HUDEP-2 (cell line): Measurements from ENCODE around the gene WDR33.
"Not testable (repeated sequence)": the region's sequence is repeated elsewhere in the genome, so short reads cannot be mapped to it uniquely, and the experiment has no call there.

Experiments used
- DNase-seq, 76 experiments: peaks; one replicate each; lab custom pipeline; 2025; ENCODE audit not compliant: unreplicated experiment in 76 of 76; lab: John Stamatoyannopoulos, UW

WDR33 gene

DNA sequence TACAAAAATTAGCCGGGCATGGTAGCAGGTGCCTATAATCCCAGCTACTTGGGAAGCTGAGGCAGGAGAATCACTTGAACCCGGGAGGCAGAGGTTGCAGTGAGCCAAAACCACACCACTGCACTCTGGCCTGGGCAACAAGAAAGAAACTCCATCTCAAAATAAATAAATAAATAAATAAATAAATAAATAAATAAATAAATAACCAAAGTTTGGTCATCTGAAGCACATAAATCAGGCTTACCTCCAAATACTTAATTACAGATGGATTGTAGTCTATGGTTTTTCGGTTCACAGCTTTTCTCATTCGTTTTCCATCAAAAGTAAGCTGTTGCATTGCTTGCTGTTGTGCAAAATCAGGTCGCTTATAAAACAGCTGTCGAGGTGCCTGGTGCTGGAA lies 40.4 kb downstream of the WDR33 start:
- DNase-seq, result not testable (repeated sequence)

- no peak for DNase-seq
Observed at GRCh38 chr2:127769587-127769986, 41.4 kb downstream of the WDR33 start.

DNA sequence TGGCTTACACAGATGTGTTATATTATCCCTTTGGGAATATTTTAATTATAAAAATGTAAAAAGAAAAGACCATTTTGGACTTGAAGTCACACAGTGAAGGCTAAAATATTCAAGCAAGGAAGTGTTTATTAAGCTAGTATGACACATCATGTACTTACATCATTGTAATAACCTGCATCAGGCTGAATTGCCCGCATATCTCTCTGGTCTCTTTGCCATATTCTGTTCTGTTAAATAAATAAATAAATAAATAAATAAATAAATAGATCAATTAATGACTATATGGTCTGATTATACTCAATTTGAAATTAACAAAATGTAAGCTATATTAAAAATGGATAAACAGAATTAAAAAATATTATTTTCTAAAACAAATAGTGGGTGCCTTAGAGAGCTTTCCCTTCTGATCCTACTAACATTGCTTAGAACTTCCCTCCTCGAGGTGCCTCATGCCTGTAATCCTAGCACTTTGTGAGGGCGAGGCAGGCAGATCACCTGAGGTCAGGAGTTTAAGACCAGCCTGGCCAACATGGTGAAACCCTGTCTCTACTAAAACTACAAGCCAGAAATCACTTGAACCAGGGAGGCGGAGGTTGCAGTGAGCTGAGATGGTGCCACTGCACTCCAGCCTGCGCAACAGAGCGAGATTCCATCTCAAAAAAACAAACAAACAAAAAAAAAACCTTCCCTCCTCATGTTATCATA lies 42.0 kb downstream of the WDR33 start:
- no peak for DNase-seq

DNA sequence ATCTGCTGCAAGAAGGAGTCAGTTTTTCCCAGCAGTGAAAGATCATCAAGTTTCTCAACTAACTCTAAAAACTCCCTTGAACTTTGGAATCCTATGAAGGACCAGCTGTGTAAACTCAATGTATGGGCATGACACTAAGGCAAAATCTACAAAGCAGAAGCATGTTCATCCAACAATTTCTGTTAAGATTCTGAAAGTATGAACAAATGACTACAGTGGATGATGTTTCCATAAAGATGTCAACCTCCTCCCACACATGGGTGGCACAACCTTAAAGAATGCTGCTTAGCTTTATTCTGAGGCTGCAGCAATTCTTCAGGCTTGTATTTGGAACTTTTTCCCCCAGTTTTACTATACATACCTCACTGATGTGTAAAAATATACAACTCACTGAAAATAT lies 47.2 kb downstream of the WDR33 start:
- DNase-seq, result no peak

- DNase-seq, result no peak
Observed at GRCh38 chr2:127762846-127763245, 48.1 kb downstream of the WDR33 start.

DNA sequence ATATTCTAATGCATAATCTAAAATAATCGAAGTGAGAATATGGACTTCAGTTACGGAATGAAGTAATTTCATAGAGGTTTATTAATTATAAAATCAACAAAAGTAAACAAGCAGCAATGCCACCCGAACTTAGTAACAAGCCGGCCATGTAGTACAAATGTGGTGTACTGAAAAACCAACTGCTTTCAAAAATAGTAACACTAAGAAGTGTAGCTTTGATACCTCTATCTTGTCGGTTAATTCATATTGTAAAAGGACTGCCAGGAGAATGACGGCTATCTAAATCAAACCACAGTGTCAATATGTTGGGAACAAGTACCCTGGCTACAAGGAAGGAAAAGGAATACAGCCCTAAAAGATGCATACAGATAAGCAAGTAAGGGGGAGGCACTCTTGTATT lies 48.5 kb downstream of the WDR33 start:
- no peak for DNase-seq

DNA sequence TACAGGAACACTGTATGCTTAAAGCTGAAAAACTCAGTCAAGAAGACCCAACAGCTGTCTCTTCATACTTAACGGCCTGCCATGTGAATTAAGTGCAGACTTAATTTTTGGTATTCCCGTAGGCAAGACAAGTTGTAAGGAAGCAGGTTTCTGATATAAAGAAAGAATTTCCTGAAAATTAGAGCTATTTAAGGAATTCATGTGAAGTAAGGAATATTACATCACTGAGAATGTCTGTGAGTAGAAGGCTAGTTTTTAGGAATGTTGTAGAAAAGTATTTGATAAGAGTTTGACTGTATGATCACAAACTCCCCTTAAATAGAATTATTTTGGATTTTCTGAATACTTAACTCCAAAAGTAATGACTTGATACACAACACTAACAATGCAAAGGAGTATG lies 51.0 kb downstream of the WDR33 start:
- no peak for DNase-seq

DNA sequence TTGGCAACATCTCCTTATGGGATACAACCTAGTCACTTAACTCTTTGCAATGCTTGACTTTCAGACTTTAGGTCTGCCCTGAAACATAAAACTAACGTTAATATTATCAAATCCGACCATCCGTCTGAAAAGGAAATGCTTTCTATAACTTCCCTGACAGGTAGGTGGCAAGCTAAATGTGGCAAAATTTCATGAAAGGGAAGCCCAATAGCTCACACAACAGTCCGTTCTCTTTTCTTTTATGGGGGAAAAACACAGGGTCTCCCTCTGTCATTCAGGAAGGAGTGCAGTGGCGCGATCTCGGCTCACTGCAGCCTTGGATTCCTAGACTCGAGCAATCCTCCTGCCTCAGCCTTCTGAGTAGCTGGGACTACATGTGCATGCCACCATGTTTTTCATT lies 56.8 kb downstream of the WDR33 start:
- no peak for DNase-seq

DNA sequence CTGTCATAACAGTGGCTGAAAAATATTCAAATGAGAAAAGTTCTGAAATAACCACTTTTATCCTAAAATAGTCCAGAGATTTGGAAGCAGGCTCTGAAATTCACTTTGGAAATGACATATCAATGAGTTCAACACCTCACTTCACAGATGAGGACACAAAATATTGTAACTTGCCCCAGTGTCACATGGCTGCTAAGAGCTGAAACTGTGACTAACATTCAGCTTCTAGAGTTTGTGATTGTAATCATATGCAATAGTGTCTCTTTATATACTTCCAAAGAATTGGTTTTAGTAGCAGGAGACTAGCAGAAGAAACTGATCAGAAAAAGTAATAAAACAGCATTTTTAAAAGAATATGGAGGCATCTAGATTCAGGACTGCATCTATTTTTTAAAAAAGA lies 57.6 kb downstream of the WDR33 start:
- no peak for DNase-seq

- not testable (repeated sequence) for DNase-seq
Observed at GRCh38 chr2:127749537-127749936, 61.4 kb downstream of the WDR33 start.

DNA sequence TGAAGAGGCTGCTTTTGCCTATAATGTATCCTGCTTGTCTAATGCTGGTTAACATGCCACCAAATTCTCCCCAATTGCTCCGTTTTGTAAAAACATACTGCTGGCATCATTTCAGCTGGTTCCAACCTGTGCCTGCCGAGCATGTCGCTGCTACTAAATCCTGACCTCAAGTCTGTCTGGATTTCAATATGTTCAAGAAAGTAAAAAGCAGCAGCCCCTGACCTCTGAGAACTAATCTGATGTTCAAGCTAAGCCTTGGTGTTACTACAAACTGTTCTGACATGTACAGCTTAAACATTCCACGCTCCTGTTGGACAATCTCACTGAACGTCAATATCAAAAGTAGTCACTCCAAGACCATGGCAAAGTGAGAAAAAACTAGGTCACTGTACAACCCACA lies 63.4 kb downstream of the WDR33 start:
- no peak for DNase-seq

- no peak for DNase-seq
Observed at GRCh38 chr2:127743477-127744026, 67.4 kb downstream of the WDR33 start.

GRCh38 chr2:127740665-127741288 lies 70.2 kb downstream of the WDR33 start:
- no peak for DNase-seq

GRCh38 chr2:127739800-127740199 lies 71.2 kb downstream of the WDR33 start:
- no peak for DNase-seq

DNA sequence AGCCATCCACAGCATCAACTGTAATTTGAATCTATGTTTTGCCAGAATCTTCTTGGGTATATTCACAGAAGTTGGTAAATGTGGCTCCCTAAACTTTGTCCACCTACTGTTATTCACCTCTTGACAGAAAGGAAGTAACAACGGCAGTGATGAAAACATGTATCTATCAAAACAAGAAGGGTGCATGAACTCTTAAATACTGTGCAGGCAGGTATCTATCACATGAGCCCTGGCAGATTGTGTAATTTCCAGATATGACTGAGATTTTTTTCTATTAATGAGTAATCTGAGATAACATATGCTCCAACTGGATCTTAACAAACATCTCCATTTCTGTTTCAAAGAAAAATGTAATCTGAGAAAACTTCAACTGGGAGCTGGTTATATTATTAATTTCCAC lies 73.1 kb downstream of the WDR33 start:
- DNase-seq, result no peak

GRCh38 chr2:127735537-127736399 lies 75.2 kb downstream of the WDR33 start:
- DNase-seq, result no peak

DNA sequence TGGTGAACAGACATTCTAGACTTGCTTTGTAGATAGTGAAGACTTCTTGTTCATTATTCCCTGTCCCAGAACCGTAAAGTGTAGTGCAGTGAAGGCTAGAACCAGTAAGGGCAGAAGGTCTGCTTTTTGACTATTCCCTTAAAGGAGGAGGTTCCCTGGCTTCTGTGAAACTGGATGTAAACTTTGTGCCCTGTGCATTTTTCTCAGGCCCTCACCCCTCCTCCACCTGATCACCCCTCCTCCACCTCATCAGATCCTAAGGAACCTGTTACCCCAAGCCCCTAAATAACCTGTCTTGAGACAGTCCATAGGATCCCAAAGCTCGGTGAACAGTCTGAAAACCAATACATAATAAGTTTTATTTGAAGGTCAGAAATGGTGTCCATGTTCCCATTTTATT lies 75.9 kb downstream of the WDR33 start:
- DNase-seq, result no peak

- no peak for DNase-seq
Observed at GRCh38 chr2:127733816-127734537, 77.0 kb downstream of the WDR33 start.

DNA sequence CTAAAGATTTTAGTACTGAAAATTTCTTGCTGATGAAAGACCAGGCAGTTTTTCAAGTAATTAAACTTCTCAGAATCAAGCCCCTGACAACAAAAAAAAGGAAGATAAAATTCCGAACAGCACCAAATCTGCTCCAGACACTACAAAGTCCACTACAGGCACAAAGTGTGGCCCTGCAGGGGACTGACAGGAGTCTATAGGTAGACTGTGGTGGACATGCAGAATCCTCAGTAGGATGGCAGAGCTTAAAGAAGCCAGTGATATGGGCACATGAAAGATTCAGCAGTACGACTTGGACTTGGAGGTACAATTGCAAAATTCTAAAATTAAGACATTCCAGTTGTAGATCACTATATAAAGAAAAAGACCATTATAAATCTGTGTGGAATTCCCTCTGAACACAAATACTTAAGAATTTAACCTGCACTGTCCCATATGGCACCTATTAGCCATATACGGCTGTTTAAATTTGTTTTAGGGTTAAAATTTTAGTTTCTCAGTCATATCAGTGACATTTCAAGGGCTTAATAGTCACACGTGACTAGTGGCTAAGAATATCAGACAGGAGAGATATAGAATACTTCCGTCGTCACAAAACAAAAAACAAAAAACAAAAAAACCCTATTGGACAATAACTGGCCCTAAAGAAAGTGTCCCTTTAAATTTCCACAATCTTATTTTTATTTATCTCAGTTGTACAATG lies 77.7 kb downstream of the WDR33 start:
- no peak for DNase-seq
